GM19397 (cell line): ENCODE data around the gene VENTX.

Experiments
- ATAC-seq: cut with Tn5 transposase; IDR thresholded peaks from one replicate; pipeline ENCODE4 v1.9.1; 2021; ENCODE audit warnings: mild to moderate bottlenecking, moderate library complexity; ENCODE audit not compliant: unreplicated experiment

The VENTX gene

GRCh38 chr10:133201948-133202725 lies 35.5 kb upstream of the VENTX start:
- no peak for ATAC-seq

- ATAC-seq: no peak
These were observed 34.6 kb upstream of the VENTX start for GRCh38 chr10:133202778-133203651.

- no peak for ATAC-seq
These were observed 33.9 kb upstream of the VENTX start for GRCh38 chr10:133203652-133204195.

- ATAC-seq: no peak
These were observed 33.2 kb upstream of the VENTX start for GRCh38 chr10:133204226-133205015.

GRCh38 chr10:133205146-133205545 lies 32.5 kb upstream of the VENTX start:
- no peak for ATAC-seq

- no peak for ATAC-seq
These were observed 31.2 kb upstream of the VENTX start for GRCh38 chr10:133206356-133207040.

- no peak for ATAC-seq
These were observed 30.5 kb upstream of the VENTX start for GRCh38 chr10:133207041-133207600.

GRCh38 chr10:133207627-133208026 lies 30.0 kb upstream of the VENTX start:
- ATAC-seq: no peak

GRCh38 chr10:133208466-133208865 lies 29.2 kb upstream of the VENTX start:
- ATAC-seq: no peak

GRCh38 chr10:133209117-133209516 lies 28.5 kb upstream of the VENTX start:
- ATAC-seq: no peak

GRCh38 chr10:133209641-133210040 lies 28.0 kb upstream of the VENTX start:
- no peak for ATAC-seq

- no peak for ATAC-seq
These were observed 27.1 kb upstream of the VENTX start for GRCh38 chr10:133210398-133211140.

- no peak for ATAC-seq
These were observed 26.4 kb upstream of the VENTX start for GRCh38 chr10:133211141-133211830.

- no peak for ATAC-seq
These were observed 25.4 kb upstream of the VENTX start for GRCh38 chr10:133211959-133212852.

- ATAC-seq: no peak
These were observed 24.7 kb upstream of the VENTX start for GRCh38 chr10:133212853-133213494.

GRCh38 chr10:133213641-133214467 lies 23.8 kb upstream of the VENTX start:
- no peak for ATAC-seq
